Neutrophil (primary cell): ENCODE results near the gene EXOC3L4.
A peak's percentile ranks its signal among the peaks of the same experiment; 100 is the strongest.

Experiments
- H3K27ac ChIP-seq: fragments of 200-600 bp; sonication (generic); 2 replicates; pipeline ENCODE4 v1.5.1; 2016; ENCODE audit warnings: mild to moderate bottlenecking, moderate library complexity
- H3K27me3 ChIP-seq: fragments of 200-600 bp; sonication (generic); 2 replicates; pipeline ENCODE4 v1.6.0; 2016; ENCODE audit warnings: mild to moderate bottlenecking
- H3K36me3 ChIP-seq: fragments of 200-600 bp; sonication (generic); 2 replicates; pipeline ENCODE4 v1.5.1; 2017
- H3K4me1 ChIP-seq, 2 experiments: fragments of 200-600 bp in 1 of 2; sonication (generic) in 1 of 2; 1 replicate in 1 of 2; 2 replicates in 1 of 2; pipeline versions ENCODE4 v1.5.1 to v1.6.1; 2013 to 2016; ENCODE audit warnings: low read depth in 1 of 2, low read length in 1 of 2, mild to moderate bottlenecking in 1 of 2, moderate library complexity in 1 of 2; ENCODE audit not compliant: control insufficient read depth in 1 of 2, insufficient read depth in 1 of 2
- H3K4me3 ChIP-seq, 2 experiments: fragments of 200-600 bp in 1 of 2; sonication (generic) in 1 of 2; 1 replicate in 1 of 2; 2 replicates in 1 of 2; pipeline ENCODE4 v1.5.1; 2013 to 2016; ENCODE audit warnings: low read depth in 1 of 2, low read length in 1 of 2, mild to moderate bottlenecking in 1 of 2, moderate library complexity in 1 of 2
- H3K9me3 ChIP-seq: fragments of 200-600 bp; sonication (generic); 2 replicates; pipeline ENCODE4 v1.5.1; 2016
- TF ChIP-seq, protein P1 (sequence below): fragments of 200-600 bp; sonication (generic); IDR thresholded peaks from 2 replicates; pipeline ENCODE4 v1.5.1; 2016; ENCODE audit warnings: antibody characterized with exemption

The EXOC3L4 gene

DNA sequence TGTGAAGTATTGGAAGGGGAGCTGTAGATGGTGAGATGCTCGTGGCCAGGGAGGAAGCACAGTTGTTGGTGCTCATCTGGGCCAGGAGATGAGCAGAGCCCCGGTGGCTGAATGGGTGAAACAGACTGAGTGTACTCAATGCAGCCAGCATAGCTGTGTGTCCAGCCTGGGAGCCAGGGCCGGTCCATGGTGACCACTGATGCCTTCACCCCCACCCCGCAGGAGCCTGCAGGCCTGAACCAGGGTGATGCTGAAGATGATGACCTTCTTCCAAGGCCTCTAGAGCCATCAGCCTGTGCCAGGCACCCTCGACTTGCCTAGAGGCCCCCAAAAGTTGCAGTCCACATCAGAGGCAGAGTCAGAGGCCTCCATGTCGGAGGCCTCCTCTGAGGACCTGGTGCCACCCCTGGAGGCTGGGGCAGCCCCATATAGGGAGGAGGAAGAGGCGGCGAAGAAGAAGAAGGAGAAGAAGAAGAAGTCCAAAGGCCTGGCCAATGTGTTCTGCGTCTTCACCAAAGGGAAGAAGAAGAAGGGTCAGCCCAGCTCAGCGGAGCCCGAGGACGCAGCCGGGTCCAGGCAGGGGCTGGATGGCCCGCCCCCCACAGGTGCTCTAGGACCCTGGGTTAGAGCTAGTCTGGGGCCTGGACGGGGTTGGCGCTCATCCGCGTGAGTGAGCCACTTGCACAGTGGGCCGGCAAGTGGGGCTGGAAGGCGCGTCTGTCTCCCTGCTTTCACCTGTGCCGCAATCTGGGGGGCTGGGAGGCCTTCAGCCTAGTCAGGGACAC, 31.8 kb downstream of the EXOC3L4 start:
- H3K9me3 ChIP-seq = no peaks in the 10 kb centered on the region
- H3K27ac ChIP-seq = peak overlapping the region; percentile 97
- peaks cover 34 to 50% of the 10 kb centered on the region in 2 experiments for H3K4me1 ChIP-seq
- peaks cover 71% of the 10 kb centered on the region for H3K36me3 ChIP-seq
- TF ChIP-seq, protein P1, sequence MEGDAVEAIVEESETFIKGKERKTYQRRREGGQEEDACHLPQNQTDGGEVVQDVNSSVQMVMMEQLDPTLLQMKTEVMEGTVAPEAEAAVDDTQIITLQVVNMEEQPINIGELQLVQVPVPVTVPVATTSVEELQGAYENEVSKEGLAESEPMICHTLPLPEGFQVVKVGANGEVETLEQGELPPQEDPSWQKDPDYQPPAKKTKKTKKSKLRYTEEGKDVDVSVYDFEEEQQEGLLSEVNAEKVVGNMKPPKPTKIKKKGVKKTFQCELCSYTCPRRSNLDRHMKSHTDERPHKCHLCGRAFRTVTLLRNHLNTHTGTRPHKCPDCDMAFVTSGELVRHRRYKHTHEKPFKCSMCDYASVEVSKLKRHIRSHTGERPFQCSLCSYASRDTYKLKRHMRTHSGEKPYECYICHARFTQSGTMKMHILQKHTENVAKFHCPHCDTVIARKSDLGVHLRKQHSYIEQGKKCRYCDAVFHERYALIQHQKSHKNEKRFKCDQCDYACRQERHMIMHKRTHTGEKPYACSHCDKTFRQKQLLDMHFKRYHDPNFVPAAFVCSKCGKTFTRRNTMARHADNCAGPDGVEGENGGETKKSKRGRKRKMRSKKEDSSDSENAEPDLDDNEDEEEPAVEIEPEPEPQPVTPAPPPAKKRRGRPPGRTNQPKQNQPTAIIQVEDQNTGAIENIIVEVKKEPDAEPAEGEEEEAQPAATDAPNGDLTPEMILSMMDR = no peak
- no peaks in the 10 kb centered on the region for H3K27me3 ChIP-seq
- H3K4me3 ChIP-seq = peak overlapping the region; percentile 97 to 98

DNA sequence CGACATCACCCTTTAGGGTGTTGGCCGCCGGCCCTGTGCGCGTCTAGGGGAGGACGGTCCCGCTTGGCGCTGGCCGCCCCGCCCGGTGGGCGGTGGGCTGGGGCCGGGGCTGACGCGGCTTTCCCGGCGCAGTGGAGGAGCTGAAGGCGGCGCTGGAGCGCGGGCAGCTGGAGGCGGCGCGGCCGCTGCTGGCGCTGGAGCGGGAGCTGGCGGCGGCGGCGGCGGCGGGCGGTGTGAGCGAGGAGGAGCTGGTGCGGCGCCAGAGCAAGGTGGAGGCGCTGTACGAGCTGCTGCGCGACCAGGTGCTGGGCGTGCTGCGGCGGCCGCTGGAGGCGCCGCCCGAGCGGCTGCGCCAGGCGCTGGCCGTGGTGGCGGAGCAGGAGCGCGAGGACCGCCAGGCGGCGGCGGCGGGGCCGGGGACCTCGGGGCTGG, 32.4 kb downstream of the EXOC3L4 start:
- Histone ChIP-seq H3K4me1 (peaks cover 29 to 44% of the 10 kb centered on the region in 2 experiments), H3K27me3 (no peaks in the 10 kb centered on the region), H3K4me3 (no peak overlapping the region), H3K36me3 (peaks cover 77% of the 10 kb centered on the region), H3K9me3 (no peaks in the 10 kb centered on the region), H3K27ac (no peak overlapping the region)
- TF ChIP-seq, protein P1 = no peak

DNA sequence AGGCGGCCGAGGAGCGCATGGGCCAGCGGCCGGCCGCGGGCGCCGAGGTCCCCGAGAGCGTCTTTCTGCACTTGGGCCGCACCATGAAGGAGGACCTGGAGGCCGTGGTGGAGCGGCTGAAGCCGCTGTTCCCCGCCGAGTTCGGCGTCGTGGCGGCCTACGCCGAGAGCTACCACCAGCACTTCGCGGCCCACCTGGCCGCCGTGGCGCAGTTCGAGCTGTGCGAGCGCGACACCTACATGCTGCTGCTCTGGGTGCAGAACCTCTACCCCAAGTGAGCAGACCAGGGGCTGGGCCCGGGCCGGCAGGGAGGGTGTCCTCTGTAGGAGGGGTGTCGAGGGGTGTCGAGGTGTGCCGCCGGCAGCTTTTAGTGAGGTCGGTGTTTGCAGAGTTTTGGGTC, 32.8 kb downstream of the EXOC3L4 start:
- no peak overlapping the region for H3K27ac ChIP-seq
- TF ChIP-seq, protein P1 = no peak
- H3K4me1 ChIP-seq = peaks cover 24 to 39% of the 10 kb centered on the region in 2 experiments
- no peaks in the 10 kb centered on the region for H3K9me3 ChIP-seq
- no peaks in the 10 kb centered on the region for H3K27me3 ChIP-seq
- peaks cover 81% of the 10 kb centered on the region for H3K36me3 ChIP-seq
- no peak overlapping the region for H3K4me3 ChIP-seq

DNA sequence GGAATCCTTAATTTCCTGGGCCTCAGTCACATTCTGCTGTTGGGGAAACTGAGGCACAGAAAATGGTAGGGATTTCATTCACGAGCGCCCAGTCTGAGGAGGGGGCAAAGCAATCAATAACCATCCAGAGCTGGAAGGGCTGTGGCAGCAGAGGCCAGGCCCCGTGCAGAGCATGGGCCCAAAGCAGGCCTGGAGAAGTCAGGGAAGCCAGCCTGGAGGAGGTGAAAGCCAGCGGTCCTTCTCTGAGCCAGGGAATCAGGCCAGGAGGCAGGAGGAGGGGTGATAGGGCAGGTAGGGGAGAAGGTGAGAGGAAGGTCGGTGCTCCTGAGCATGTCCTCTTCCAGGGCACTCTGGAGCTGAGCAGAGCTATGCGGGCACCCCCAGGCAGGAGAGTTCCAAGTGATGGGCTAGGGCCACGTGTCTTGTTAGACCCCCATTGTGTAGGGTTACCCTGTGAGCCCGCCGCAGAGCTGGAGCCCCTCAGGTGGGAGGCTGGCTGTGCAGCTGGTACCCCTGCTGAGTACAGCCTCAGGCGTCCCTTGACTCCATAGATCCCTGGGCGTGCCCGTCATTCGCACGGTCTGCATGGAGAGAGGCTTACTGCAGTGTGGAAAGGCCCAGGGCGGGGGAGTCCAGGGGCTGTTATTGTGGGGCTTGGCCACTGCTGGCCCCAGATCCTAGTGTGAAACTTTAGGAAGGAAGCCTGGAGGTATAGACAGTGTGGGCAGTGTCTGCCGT, 33.5 kb downstream of the EXOC3L4 start:
- Histone ChIP-seq H3K27ac (no peak overlapping the region), H3K27me3 (no peaks in the 10 kb centered on the region)

GRCh38 chr14:103128631-103129300, 34.2 kb downstream of the EXOC3L4 start:
- H3K27me3 ChIP-seq = no peaks in the 10 kb centered on the region
- peaks cover 19 to 31% of the 10 kb centered on the region in 2 experiments for H3K4me1 ChIP-seq
- peaks cover 95% of the 10 kb centered on the region for H3K36me3 ChIP-seq
- no peaks in the 10 kb centered on the region for H3K9me3 ChIP-seq
- TF ChIP-seq, protein P1 = no peak
- H3K27ac ChIP-seq = peak overlapping the region; percentile 25
- H3K4me3 ChIP-seq = no peak overlapping the region

More for the DNA sequence above, 33.5 kb downstream of the EXOC3L4 start:
- Histone ChIP-seq H3K9me3 (no peaks in the 10 kb centered on the region), H3K36me3 (peaks cover 88% of the 10 kb centered on the region), H3K4me3 (no peak overlapping the region), H3K4me1 (peaks cover 19 to 34% of the 10 kb centered on the region in 2 experiments)
- TF ChIP-seq, protein P1 = no peak
